IMR-90 (cell line): Measurements from ENCODE around the gene PTPRN2.

Source experiments
- CTCF ChIP-seq: conservative IDR thresholded peaks from 2 replicates; pipeline ENCODE4 v1.5.1; 2012; ENCODE audit warnings: mild to moderate bottlenecking, low read depth, low read length, improper control_type of control experiment
- ELK1 ChIP-seq: fragments of 150-350 bp; IDR thresholded peaks from 2 replicates; pipeline ENCODE4 v1.6.1; 2016; ENCODE audit warnings: low read depth, mild to moderate bottlenecking, low read length, moderate library complexity, borderline replicate concordance
- NFE2L2 ChIP-seq: fragments of 150-350 bp; IDR thresholded peaks from 2 replicates; pipeline ENCODE4 v1.6.1; 2016; ENCODE audit warnings: low read depth, mild to moderate bottlenecking, low read length
- POLR2A ChIP-seq: IDR thresholded peaks from 2 replicates; pipeline ENCODE4 v1.6.1; 2012; ENCODE audit warnings: mild to moderate bottlenecking, low read depth, low read length
- RAD21 ChIP-seq: IDR thresholded peaks from 2 replicates; pipeline ENCODE4 v1.6.1; 2012; ENCODE audit warnings: low read length, improper control_type of control experiment
- SMC3 ChIP-seq: fragments of 150-350 bp; IDR thresholded peaks from 2 replicates; pipeline ENCODE4 v1.6.1; 2016; ENCODE audit warnings: low read depth, mild to moderate bottlenecking, antibody characterized with exemption, low read length, moderate library complexity
- USF2 ChIP-seq: fragments of 150-350 bp; IDR thresholded peaks from 2 replicates; pipeline ENCODE4 v1.6.1; 2017; ENCODE audit warnings: mild to moderate bottlenecking, antibody characterized with exemption, low read length, low read depth

- TF ChIP-seq ELK1, result no peak
- TF ChIP-seq CTCF, result no peak
- no peak for TF ChIP-seq SMC3
- no peak for TF ChIP-seq NFE2L2
- TF ChIP-seq USF2, result no peak
- no peak for TF ChIP-seq POLR2A
- no peak for TF ChIP-seq RAD21
Measured at GRCh38 chr7:157722137-157723060, 865.2 kb downstream of the PTPRN2 start.
